Gastroesophageal sphincter (tissue), 3 donors: ENCODE results near the gene SCAPER.

Source experiments
- POLR2A ChIP-seq, 2 donors: fragments of 450-650 bp; IDR thresholded peaks; one replicate each; pipeline ENCODE4 v1.6.1; 2017; ENCODE audit warnings: antibody characterized with exemption in 2 of 2, mild to moderate bottlenecking in 2 of 2, moderate library complexity in 1 of 2
- TF ChIP-seq, protein P1 (sequence below), 4 experiments: fragments of 200-600 bp in 2 of 4; fragments of 450-650 bp in 2 of 4; sonication (generic) in 1 of 4; IDR thresholded peaks; one replicate each; pipeline ENCODE4 v1.5.1; 2017 to 2019; ENCODE audit warnings: antibody characterized with exemption in 4 of 4, mild to moderate bottlenecking in 2 of 4, moderate library complexity in 2 of 4

DNA sequence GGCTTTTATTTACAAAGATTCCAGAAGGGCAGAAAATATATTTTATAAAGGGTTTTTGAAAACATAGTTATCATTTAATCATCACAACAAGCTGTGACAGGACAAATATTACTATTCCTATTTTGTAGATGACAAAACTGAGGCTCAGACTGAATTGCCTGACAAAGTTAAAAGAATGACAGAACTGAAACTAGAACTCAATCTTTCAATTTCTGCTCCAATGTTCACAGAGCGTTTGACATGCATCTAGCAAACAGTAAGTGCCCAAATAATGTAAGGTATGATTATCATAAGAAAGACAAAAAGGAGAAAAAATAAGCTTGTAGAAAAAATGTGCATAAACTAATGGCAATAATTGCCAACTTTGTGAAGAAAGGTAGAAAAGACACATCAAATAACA is 61.9 kb downstream of the SCAPER start:
- TF ChIP-seq, protein P1, sequence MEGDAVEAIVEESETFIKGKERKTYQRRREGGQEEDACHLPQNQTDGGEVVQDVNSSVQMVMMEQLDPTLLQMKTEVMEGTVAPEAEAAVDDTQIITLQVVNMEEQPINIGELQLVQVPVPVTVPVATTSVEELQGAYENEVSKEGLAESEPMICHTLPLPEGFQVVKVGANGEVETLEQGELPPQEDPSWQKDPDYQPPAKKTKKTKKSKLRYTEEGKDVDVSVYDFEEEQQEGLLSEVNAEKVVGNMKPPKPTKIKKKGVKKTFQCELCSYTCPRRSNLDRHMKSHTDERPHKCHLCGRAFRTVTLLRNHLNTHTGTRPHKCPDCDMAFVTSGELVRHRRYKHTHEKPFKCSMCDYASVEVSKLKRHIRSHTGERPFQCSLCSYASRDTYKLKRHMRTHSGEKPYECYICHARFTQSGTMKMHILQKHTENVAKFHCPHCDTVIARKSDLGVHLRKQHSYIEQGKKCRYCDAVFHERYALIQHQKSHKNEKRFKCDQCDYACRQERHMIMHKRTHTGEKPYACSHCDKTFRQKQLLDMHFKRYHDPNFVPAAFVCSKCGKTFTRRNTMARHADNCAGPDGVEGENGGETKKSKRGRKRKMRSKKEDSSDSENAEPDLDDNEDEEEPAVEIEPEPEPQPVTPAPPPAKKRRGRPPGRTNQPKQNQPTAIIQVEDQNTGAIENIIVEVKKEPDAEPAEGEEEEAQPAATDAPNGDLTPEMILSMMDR (IDR thresholded peaks at IDR 0.05) = no peak
- TF ChIP-seq POLR2A (IDR thresholded peaks at IDR 0.05) = no peak
